NCI-H345 treated with DMSO at 0.1 percent for 48 hours (cell line): ENCODE data around the gene COQ8A.
"Not testable (repeated sequence)": the region's sequence is repeated elsewhere in the genome, so short reads cannot be mapped to it uniquely, and the experiment has no call there.

Source experiments
- DNase-seq: peaks from one replicate; lab custom pipeline; 2025; ENCODE audit not compliant: unreplicated experiment; lab: John Stamatoyannopoulos, UW

Gene COQ8A

GRCh38 chr1:226951286-226952117 lies 11.4 kb downstream of the COQ8A start:
- DNase-seq: no peak

- no peak for DNase-seq
Observed at GRCh38 chr1:226952118-226952441, 12.0 kb downstream of the COQ8A start.

GRCh38 chr1:226953175-226953800 lies 13.2 kb downstream of the COQ8A start:
- no peak for DNase-seq

- no peak for DNase-seq
Observed at GRCh38 chr1:226954337-226954736, 14.2 kb downstream of the COQ8A start.

GRCh38 chr1:226954777-226955176 lies 14.7 kb downstream of the COQ8A start:
- DNase-seq: no peak

- DNase-seq: not testable (repeated sequence)
Observed at GRCh38 chr1:226955857-226956256, 15.8 kb downstream of the COQ8A start.

GRCh38 chr1:226956942-226957713 lies 17.0 kb downstream of the COQ8A start:
- no peak for DNase-seq

- DNase-seq: no peak
Observed at GRCh38 chr1:226957714-226958113, 17.6 kb downstream of the COQ8A start.

- no peak for DNase-seq
Observed at GRCh38 chr1:226958300-226958699, 18.2 kb downstream of the COQ8A start.

GRCh38 chr1:226960256-226960655 lies 20.2 kb downstream of the COQ8A start:
- no peak for DNase-seq

GRCh38 chr1:226960944-226961765 lies 21.1 kb downstream of the COQ8A start:
- DNase-seq: no peak

- no peak for DNase-seq
Observed at GRCh38 chr1:226962421-226963391, 22.6 kb downstream of the COQ8A start.

GRCh38 chr1:226964068-226964425 lies 24.0 kb downstream of the COQ8A start:
- DNase-seq: no peak

GRCh38 chr1:226964611-226965486 lies 24.8 kb downstream of the COQ8A start:
- no peak for DNase-seq

GRCh38 chr1:226965581-226966440 lies 25.7 kb downstream of the COQ8A start:
- DNase-seq: no peak

- no peak for DNase-seq
Observed at GRCh38 chr1:226966683-226967082, 26.6 kb downstream of the COQ8A start.

GRCh38 chr1:226967665-226968064 lies 27.6 kb downstream of the COQ8A start:
- DNase-seq: no peak

- DNase-seq: no peak
Observed at GRCh38 chr1:226971765-226972164, 31.7 kb downstream of the COQ8A start.
